ENCODE measurements around the gene WNK3.
"Not testable (repeated sequence)": the region's sequence is repeated elsewhere in the genome, so short reads cannot be mapped to it uniquely, and the experiment has no call there.

WNK3 gene

DNA sequence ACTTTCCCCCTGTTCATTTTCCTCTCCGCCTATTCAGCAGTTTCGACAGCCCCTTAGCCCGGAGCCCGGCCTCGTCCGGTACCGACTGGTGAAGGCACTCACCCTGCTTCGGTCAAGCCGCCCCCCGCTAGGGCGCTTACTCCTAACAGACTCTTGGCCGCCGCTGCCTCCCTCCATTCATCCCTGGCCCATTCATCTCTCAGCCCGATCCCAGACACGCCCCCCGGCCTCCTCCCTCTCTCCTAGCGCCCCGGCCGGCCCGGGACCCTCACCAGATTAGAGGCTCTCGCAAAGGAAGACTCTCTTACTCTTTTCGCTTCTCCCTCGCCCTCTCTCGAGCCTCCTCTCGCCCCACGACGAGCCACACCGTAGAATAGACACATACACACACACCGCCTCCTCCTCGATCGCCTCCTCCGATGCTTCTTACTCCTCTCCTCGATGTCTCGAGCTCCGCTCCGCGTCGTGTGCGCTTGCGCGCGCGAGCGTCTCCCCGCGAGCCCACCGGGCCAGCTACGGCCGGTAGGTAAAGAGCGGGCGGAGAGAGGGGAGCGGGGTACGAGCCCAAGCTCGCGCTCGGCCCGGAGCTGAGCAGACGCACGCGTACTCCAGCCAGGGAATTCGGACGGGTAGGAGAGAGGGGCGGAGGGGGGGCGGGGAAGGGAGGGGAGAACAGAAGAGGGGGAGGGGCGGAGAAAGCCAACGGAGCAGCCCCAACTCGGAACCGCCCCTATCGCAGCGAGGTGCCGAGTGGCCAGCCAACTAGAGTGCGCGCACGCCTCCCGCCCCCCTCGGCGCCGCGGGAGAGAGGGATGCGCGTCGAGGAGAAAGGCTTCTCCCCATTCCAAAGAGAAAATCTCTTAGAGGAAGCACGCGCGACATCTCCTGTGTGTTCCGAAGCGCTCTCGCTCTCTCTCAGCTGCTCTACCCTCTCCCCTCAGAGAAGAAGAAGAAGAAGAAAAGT, at the start of gene WNK3:
WNK3 (minus strand) TSS at position 633 of the 964 bp plus-strand sequence.
- Histone ChIP-seq H3K4me3 (ENCODE audit: low read depth, low read length) (peak within 1 kb of the TSS; percentile 99), H3K27ac (ENCODE audit: low read depth, low read length) (peak within 1 kb of the TSS; percentile 92), H3K9me3 (ENCODE audit: control insufficient read depth, insufficient read depth, low read depth, low read length) (peaks cover 10% of the 10 kb centered on the region), H3K4me1 (ENCODE audit: control insufficient read depth, insufficient read depth, low read length) (peaks cover 9% of the 10 kb centered on the region; the same call in 1 of the 2 replicates), H3K9ac (ENCODE audit: low read length) (peak within 1 kb of the TSS; percentile 95), H3K27me3 (ENCODE audit: control insufficient read depth, insufficient read depth, low read length) (no peaks in the 10 kb centered on the region; the same call in 1 of the 2 replicates), H3K36me3 (ENCODE audit: control insufficient read depth, insufficient read depth, low read length) (no peaks in the 10 kb centered on the region)

DNA sequence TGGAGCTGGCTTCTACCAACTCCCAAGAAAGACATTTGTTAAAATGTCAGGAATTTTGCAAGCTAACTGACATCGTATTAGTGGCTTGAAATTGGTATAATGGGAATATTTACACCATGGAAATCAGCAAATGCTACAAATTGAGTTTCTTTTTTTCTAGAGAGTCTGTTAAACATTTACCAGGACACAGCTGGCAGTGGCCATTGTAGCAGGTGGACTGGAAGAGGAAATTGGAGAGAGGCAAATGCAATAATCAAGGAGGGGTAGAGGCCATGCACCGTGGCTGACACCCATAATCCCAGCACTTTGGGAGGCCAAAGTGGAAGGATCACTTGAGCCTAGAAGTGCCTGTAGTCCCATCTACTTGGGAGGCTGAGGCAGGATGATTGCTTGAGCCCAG, 49.4 kb upstream of the WNK3 start:
- Histone ChIP-seq H3K36me3 (ENCODE audit: control insufficient read depth, insufficient read depth, low read length) (no peaks in the 10 kb centered on the region), H3K4me3 (ENCODE audit: low read depth, low read length) (no peak overlapping the region), H3K27ac (ENCODE audit: low read depth, low read length) (no peak overlapping the region), H3K9me3 (ENCODE audit: control insufficient read depth, insufficient read depth, low read depth, low read length) (no peaks in the 10 kb centered on the region; the same call in 1 of the 2 replicates), H3K9ac (ENCODE audit: low read length) (no peak overlapping the region), H3K27me3 (ENCODE audit: control insufficient read depth, insufficient read depth, low read length) (no peaks in the 10 kb centered on the region), H3K4me1 (ENCODE audit: control insufficient read depth, insufficient read depth, low read length) (no peaks in the 10 kb centered on the region)

DNA sequence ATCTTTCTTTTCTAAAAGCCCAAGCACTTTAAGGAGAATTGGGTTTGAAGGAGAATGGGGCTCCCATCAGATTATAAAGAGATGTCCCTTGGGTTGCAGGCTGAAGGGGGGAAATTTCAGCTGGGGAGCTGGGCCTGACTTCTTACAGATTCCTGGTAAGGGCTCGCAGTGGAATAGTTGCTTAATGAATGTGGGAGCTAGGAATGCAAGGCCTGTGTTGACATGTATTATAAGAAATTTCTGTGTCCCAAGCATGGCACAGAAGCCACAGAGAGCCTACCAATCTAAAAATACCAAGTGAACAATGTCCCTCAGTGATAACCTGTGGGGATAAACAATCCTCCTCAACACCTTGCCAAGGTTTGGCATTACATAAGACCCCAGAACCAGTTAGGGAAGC, 39.3 kb upstream of the WNK3 start:
- H3K4me3 ChIP-seq (ENCODE audit: low read depth, low read length) = no peak overlapping the region
- H3K27me3 ChIP-seq (ENCODE audit: control insufficient read depth, insufficient read depth, low read length) = no peaks in the 10 kb centered on the region
- H3K4me1 ChIP-seq (ENCODE audit: control insufficient read depth, insufficient read depth, low read length) = peaks cover 3% of the 10 kb centered on the region; the same call in 1 of the 2 replicates
- H3K9ac ChIP-seq (ENCODE audit: low read length) = no peak overlapping the region
- H3K36me3 ChIP-seq (ENCODE audit: control insufficient read depth, insufficient read depth, low read length) = no peaks in the 10 kb centered on the region
- no peaks in the 10 kb centered on the region; the same call in 1 of the 2 replicates for H3K9me3 ChIP-seq (ENCODE audit: control insufficient read depth, insufficient read depth, low read depth, low read length)
- H3K27ac ChIP-seq (ENCODE audit: low read depth, low read length) = no peak overlapping the region

DNA sequence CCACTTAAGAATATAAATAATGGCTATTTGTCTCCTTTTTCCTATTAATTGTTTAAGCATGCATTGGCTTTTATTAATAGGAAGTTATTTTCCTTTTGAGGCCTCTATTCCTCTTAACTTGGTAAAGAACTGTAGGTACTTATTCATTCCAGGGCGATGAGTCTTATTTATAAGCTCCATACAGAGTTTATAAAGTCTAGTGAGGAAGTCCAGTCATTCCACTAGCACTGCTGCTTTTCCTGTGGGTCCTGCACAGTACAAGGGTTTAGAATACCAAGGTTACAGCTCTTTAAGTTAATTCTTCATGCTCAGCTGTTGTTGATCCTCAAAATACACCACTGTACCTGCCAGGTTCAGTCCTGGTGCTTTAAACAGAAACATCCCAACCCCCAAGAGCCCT, 28.5 kb upstream of the WNK3 start:
- Histone ChIP-seq H3K27me3 (ENCODE audit: control insufficient read depth, insufficient read depth, low read length) (no peaks in the 10 kb centered on the region), H3K9me3 (ENCODE audit: control insufficient read depth, insufficient read depth, low read depth, low read length) (peaks cover 14% of the 10 kb centered on the region; the same call in 1 of the 2 replicates), H3K36me3 (ENCODE audit: control insufficient read depth, insufficient read depth, low read length) (no peaks in the 10 kb centered on the region), H3K4me1 (ENCODE audit: control insufficient read depth, insufficient read depth, low read length) (peaks cover 31% of the 10 kb centered on the region), H3K9ac (ENCODE audit: low read length) (no peak overlapping the region), H3K4me3 (ENCODE audit: low read depth, low read length) (no peak overlapping the region), H3K27ac (ENCODE audit: low read depth, low read length) (no peak overlapping the region; the same call in 1 of the 2 replicates)

DNA sequence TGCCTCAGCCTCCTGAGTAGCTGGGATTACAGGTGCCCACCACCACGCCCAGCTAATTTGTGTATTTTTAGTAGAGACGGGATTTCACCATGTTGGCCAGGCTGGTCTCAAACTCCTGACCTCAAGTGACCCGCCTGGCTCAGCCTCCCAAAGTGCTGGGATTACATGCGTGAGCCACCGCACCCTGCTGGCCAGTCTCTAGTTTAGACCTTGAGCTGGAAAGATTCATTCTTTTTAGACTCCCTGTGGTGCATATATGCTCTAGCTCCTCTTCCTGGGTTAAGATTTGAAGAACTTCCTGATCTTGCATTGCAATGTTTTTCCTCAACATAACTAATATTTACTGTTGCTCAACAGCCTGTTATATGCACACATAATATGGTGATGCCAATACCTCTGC, 26.8 kb upstream of the WNK3 start:
- H3K9me3 ChIP-seq (ENCODE audit: control insufficient read depth, insufficient read depth, low read depth, low read length) = peaks cover 14% of the 10 kb centered on the region; the same call in 1 of the 2 replicates
- H3K36me3 ChIP-seq (ENCODE audit: control insufficient read depth, insufficient read depth, low read length); H3K27ac ChIP-seq (ENCODE audit: low read depth, low read length); H3K4me3 ChIP-seq (ENCODE audit: low read depth, low read length); H3K9ac ChIP-seq (ENCODE audit: low read length); H3K27me3 ChIP-seq (ENCODE audit: control insufficient read depth, insufficient read depth, low read length): not testable (repeated sequence)
- H3K4me1 ChIP-seq (ENCODE audit: control insufficient read depth, insufficient read depth, low read length) = peaks cover 31% of the 10 kb centered on the region

DNA sequence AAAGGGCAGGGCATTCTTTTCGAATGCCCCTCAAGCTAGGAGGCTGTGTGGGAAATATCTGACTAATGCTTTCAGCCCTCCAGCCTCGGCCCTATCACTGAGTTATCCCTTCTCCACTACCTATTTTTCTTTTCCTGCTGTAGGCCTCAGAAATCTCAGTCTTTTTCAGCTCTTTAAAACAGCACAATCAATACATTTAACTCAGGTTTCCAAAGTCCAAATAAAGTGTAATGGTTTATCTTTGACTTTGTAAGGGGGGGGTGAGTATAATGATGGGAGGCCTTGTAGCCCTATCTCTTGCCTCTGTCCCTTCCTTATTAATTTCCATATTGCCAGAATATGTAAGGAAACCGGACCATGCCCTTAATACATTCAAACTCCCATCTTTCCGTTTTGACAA, 1.6 kb upstream of the WNK3 start:
- H3K4me3 ChIP-seq (ENCODE audit: low read depth, low read length) = peak overlapping the region; percentile 99
- H3K27me3 ChIP-seq (ENCODE audit: control insufficient read depth, insufficient read depth, low read length) = no peaks in the 10 kb centered on the region; the same call in 1 of the 2 replicates
- H3K4me1 ChIP-seq (ENCODE audit: control insufficient read depth, insufficient read depth, low read length) = peaks cover 9% of the 10 kb centered on the region; the same call in 1 of the 2 replicates
- peaks cover 7% of the 10 kb centered on the region; the same call in 1 of the 2 replicates for H3K9me3 ChIP-seq (ENCODE audit: control insufficient read depth, insufficient read depth, low read depth, low read length)
- H3K27ac ChIP-seq (ENCODE audit: low read depth, low read length) = peak overlapping the region; percentile 92
- H3K36me3 ChIP-seq (ENCODE audit: control insufficient read depth, insufficient read depth, low read length) = no peaks in the 10 kb centered on the region
- H3K9ac ChIP-seq (ENCODE audit: low read length) = peak overlapping the region; percentile 86

DNA sequence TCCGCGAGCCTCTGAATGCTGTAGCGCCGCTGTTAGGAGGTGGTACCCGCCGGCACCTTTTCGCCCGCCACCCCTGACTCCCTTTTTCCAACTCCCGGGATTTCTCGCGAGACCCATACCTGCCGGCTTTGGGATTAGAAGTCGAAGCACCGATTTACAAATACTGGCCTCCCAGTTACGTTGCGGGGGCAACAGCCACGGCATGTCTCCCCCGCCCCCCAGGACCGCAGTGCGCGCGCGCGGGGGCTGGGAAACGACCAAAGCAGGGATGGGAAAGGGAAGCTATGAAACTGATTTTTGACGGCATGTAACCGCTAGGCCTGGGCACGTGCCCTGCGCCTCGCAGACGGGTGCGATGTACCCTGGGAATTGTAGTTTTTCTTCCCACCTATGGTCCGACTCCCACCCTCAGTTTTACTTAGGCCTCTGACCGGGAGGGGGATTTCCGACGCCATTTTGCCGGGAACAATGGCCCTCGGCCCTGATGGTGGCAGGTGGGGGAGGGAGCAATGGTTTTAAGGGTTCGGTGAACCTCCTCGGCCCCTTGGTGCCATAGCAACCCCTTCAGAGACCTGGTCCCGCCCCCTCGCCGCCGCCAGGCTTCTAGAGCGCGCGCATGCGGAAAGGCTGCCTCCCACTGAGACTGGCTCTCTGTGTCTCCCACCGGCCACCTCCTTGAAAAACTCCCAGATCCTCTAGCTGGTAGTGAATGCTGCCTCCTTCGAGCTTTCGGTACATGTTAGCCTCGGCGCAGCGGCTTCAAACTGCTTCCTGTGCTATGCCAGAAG, 772 bp upstream of the WNK3 start:
- Histone ChIP-seq H3K4me3 (ENCODE audit: low read depth, low read length) (peak overlapping the region; percentile 99), H3K27ac (ENCODE audit: low read depth, low read length) (peak overlapping the region; percentile 92), H3K4me1 (ENCODE audit: control insufficient read depth, insufficient read depth, low read length) (peaks cover 9% of the 10 kb centered on the region; the same call in 1 of the 2 replicates), H3K9me3 (ENCODE audit: control insufficient read depth, insufficient read depth, low read depth, low read length) (peaks cover 7% of the 10 kb centered on the region; the same call in 1 of the 2 replicates), H3K36me3 (ENCODE audit: control insufficient read depth, insufficient read depth, low read length) (no peaks in the 10 kb centered on the region), H3K9ac (ENCODE audit: low read length) (peak overlapping the region; percentile 86), H3K27me3 (ENCODE audit: control insufficient read depth, insufficient read depth, low read length) (no peaks in the 10 kb centered on the region; the same call in 1 of the 2 replicates)

DNA sequence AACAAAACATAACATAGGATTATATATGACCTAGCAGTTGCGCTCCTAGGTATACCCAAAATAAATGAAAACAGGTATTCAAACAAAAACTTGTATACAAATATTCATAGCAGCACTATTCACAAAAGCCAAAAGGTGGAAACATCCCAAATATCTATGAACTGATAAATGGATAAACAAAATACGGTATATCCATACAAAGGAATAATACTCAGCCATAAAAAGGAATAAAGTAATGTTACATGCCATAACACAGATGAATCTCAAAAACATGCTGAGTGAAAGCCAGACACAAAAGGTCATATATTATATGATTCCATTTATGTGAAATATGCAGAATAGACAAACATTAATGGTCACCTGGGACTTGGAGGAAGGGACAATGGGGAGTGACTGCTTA, 5.2 kb downstream of the WNK3 start:
- H3K9me3 ChIP-seq (ENCODE audit: control insufficient read depth, insufficient read depth, low read depth, low read length) = peaks cover 12% of the 10 kb centered on the region
- no peak overlapping the region for H3K9ac ChIP-seq (ENCODE audit: low read length)
- no peak overlapping the region for H3K27ac ChIP-seq (ENCODE audit: low read depth, low read length)
- H3K4me3 ChIP-seq (ENCODE audit: low read depth, low read length) = no peak overlapping the region
- no peaks in the 10 kb centered on the region for H3K4me1 ChIP-seq (ENCODE audit: control insufficient read depth, insufficient read depth, low read length)
- H3K27me3 ChIP-seq (ENCODE audit: control insufficient read depth, insufficient read depth, low read length) = no peaks in the 10 kb centered on the region
- no peaks in the 10 kb centered on the region for H3K36me3 ChIP-seq (ENCODE audit: control insufficient read depth, insufficient read depth, low read length)

DNA sequence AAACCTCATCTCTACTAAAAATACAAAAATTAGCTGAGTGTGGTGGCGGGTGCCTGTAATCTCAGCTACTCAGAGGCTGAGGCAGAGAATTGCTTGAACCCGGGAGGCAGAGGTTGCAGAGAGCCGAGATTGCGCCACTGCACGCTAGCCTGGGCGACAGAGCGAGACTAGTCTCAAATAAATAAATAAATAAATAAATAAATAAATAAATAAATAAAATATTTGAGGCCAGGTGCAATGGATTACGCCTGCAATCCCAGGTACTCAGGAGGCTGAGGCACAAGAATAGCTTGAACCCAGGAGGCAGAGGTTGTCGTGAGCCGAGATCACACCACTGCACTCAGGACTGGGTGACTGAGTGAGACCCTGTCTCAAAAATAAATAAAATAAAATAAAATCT, 20.5 kb downstream of the WNK3 start:
- H3K27ac ChIP-seq (ENCODE audit: low read depth, low read length); H3K4me3 ChIP-seq (ENCODE audit: low read depth, low read length); H3K9ac ChIP-seq (ENCODE audit: low read length); H3K27me3 ChIP-seq (ENCODE audit: control insufficient read depth, insufficient read depth, low read length); H3K36me3 ChIP-seq (ENCODE audit: control insufficient read depth, insufficient read depth, low read length); H3K4me1 ChIP-seq (ENCODE audit: control insufficient read depth, insufficient read depth, low read length); H3K9me3 ChIP-seq (ENCODE audit: control insufficient read depth, insufficient read depth, low read depth, low read length): not testable (repeated sequence)

DNA sequence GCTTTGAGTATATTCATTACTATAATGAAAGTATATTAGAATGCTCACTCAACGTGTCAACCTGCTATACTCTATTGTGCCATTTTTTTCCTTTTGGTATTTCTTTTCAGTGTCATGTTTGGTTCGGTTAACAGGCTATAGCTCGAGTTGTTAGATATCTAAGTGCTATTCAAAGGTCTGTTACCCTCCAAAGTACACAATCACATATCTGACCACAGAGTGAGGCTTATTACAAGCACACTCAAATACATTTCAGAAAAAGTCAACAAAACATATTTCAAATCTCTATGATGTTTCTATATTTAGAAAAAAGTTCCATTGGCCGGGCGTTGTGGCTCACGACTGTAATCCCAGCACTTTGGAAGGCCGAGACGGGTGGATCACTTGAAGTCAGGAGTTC, 32.8 kb downstream of the WNK3 start:
- no peak overlapping the region for H3K4me3 ChIP-seq (ENCODE audit: low read depth, low read length)
- H3K27ac ChIP-seq (ENCODE audit: low read depth, low read length) = no peak overlapping the region
- peaks cover 2% of the 10 kb centered on the region; the same call in 1 of the 2 replicates for H3K9me3 ChIP-seq (ENCODE audit: control insufficient read depth, insufficient read depth, low read depth, low read length)
- no peaks in the 10 kb centered on the region for H3K27me3 ChIP-seq (ENCODE audit: control insufficient read depth, insufficient read depth, low read length)
- no peaks in the 10 kb centered on the region for H3K36me3 ChIP-seq (ENCODE audit: control insufficient read depth, insufficient read depth, low read length)
- H3K4me1 ChIP-seq (ENCODE audit: control insufficient read depth, insufficient read depth, low read length) = no peaks in the 10 kb centered on the region
- no peak overlapping the region for H3K9ac ChIP-seq (ENCODE audit: low read length)
